NCI-H1092 (cell line): ENCODE data around the gene TPT1.

Experiments used
- DNase-seq: peaks from one replicate; lab custom pipeline; 2025; lab: John Stamatoyannopoulos, UW

TPT1 gene

DNA sequence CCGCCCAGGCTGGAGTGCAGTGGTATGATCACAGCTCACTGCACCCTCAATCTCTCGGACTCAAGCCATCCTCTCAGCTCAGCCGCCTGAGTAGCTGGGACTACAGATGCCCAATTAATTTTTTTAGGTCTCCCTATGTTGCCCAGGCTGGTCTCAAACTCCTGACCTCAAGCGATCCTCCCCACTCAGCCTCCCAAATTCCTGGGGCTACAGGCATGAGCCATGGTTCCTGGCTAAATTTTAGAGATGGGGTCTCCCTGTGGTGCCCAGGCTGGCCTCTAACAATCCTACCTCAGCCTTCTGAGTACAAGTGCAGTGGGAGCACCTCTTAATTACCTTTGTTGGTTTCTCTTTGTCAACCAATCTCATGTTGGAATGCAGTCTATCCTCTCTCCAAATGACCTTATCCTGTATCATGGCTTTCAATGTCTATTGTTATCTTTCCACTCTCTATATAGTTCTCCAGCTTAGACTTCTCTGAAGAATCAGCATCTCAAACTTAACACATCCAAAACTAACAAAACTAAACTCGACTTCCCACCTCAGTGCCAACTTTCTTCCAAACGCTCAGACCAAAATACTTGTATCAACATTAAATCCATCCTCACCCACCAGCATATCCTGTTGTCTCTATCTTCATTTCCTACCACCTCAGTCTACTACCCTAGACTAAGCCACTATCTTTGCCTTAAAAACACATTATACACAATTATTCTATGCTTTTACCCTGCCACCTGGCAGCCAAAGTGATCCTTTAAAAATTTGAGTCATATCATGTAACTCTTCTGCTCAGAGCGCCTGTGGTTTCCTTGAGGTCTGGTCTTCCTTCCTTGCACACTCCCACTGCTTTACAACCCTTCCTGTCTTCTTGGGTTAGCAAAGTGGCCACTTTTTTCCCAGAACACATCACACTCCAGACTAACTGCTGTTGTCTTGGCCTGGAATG, 6.7 kb downstream of the TPT1 start:
- DNase-seq, result no peak

DNA sequence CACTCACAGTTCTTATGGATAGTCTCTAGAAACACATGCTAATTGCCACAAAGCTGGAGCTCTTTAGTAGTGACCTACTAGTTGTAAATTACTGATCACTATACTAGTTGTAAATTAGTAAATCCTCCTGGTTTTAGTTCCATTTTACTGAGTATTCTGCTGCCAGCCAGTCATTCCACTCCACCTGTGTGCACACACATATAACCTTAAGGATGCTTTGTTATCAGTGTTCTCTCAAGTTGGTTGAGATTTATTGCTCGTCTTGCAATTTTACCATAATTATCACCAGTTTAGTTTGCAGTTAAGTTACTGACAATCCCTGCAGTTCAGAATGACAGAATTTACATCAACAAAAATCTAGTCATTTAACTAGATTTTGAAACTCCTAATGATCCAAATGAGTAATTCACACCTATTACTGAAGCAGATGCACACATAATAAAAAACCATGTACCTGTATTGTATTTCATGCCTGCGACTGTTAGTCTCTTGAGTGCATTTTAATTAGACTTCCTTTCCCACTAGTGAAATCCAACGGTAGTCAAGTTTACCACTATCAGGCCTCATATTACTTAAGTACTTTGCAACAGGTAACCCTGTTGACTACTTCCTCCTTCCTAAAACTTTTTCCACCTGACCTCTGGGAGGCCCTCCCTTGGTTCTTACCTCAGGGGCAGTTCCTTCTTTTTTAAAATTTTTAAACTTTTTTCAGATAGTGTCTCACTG, 7.6 kb downstream of the TPT1 start:
- DNase-seq, result no peak

DNA sequence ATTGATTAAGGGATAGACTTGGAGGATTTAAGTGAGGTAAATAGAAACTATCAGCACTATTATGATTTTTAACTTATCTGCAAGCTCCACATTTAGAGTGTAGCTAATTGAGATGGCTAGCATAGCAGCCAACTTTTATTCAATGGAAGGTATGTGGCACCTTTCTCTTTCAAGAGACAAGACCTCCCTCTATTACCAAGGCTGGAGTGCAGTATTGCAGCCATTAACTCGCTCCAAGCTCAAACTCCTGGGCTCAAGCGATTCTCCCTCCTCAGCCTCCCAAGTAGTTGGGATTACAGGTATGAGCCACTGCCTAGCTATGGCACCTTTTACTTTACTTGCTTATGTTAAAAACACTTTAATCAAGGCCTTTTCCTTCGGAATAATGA, 8.2 kb downstream of the TPT1 start:
- no peak for DNase-seq

DNA sequence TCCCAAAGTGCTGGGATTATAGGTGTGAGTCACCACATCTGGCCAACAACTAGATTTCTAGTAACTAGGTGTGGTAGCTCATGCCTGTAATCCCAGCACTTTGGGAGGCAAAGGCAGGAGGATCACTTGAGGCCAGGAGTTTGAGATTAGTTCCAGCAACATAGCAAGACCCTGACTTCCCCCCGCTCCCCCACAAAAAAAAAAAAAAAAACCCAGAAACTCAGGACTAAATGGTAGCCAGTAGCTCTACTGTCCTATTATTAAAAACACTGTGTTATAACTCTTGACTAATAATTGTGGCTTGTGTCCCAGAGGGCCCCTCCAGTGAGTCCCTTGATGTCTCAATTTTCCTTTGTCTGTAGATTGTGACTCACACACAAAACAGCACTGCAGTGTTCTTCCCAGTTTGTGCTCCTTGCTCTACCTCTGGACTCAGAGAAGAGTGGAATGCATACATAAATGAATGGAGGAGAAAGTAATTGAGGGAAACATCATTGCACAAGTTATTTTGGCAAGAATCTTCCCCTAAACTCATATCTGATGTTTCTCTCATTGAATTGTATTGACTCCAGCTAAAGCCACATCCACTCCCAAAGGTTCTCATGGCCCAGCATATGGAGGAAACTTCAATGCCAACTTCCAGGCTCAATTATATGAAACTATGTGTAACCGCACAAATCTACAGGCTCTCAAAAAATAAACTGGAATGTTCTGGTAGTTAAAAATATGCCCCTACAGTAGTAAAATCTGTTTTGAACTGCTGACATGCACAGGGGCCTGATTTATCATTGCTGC, 8.8 kb downstream of the TPT1 start:
- no peak for DNase-seq

DNA sequence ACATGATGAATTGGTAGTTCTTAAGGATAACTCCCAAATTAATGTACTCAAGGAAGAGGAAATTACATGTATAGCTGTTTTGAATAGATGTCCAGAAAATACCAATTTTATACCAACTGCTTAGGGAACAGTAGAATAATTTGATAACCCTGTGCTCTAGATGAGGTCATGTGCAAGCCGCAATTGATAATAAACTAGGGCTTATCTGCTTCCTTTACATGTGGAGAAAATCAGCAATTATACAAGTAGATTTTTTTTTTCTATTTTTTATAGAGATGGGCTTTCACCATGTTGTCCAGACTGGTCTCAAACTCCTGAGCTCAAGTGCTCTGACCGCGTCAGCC, 9.3 kb downstream of the TPT1 start:
- no peak for DNase-seq

DNA sequence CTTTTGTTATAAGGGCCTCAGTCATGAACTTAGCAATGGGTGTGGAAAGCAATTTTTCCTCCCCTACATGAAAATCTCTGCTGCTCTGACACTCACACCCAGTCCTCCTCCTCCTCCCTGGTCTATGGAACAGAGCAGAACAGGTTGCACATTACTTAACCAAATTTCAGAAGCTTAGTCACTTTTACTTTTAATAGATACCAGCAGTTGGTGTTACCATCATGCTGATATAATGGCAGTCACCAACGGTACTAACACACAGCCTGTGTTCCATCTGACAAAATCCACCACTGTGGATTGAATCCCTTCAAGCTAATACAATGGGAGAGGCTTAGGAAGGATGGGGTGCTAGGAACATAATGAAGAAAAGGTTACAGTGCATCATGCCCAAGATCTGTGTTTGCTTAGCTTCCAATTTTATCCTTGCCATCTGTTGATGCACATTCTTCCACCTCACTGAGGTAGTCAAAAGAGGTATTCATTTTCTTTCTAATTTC, 9.8 kb downstream of the TPT1 start:
- DNase-seq, result no peak

DNA sequence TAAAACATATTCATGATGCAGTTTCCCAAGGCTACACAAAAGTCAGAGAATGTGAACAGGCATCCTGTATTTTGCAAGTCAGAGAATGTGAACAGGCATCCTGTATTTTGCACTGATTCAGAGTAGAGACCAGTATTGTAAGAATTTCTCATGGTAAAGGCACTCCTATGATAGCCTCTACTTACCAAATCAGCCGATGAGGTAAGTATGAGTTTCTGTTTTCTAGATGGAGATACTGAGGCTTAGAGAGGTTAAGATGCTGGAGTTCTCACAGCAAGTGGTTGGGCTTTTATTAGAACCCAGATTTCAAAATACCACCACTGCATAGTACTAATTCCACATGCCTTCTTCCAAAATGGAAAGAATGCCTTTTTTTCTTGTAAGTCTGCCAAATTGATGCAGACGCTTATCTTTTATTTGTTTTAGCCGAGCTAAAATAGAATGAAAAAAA, 12.3 kb downstream of the TPT1 start:
- no peak for DNase-seq

DNA sequence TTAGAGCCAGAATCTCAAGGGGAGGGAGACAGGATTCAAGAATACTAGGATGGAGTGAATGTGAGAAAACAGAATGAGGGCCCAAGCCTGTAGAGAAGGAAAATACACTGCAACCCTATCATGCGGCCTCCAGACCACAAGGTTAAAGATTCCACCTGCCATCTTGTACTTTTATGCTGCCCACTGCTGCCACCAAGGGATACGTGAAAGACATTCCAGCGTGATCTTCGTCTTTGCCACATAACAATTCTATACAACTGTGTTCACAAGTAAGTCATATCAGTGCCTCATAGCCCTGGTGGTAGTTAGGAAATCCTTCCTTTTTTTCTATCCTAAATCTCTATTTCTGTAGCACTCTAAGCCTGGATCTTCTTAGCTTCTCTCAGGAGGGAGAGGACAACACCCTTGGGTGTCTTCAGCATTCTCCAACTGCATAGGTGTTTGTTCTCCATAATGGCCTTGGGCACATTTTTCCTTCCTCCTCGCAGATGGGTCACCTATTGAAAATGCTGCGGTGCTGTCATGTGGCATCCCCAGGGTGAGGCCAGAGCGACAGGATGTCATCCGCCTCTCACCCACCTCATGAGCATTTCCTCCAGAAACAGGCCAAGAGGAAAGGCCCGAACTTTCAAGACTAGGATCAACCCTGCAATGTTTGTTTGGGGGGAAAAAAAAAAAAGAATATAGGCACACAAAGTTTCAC, 13.6 kb downstream of the TPT1 start:
- no peak for DNase-seq

DNA sequence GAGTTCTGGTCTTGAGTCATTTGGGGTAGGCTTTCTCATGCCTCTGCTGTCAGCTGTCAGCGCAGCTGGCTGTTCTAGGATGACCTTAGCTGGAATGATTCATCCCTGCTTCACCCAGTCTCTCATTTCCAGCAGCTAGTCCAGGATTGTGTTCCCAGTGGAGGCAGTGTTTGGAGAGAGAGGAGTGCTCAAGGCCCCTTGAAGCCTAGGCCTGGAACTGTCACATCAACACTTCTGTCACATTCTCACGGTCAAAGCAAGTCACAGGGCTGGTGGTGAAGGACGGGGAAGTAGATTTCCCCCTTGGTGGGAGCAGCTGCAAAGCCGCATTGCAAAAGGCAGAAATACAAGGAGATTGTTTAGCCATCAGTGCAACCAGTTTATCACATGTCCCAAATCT, 15.2 kb downstream of the TPT1 start:
- no peak for DNase-seq

DNA sequence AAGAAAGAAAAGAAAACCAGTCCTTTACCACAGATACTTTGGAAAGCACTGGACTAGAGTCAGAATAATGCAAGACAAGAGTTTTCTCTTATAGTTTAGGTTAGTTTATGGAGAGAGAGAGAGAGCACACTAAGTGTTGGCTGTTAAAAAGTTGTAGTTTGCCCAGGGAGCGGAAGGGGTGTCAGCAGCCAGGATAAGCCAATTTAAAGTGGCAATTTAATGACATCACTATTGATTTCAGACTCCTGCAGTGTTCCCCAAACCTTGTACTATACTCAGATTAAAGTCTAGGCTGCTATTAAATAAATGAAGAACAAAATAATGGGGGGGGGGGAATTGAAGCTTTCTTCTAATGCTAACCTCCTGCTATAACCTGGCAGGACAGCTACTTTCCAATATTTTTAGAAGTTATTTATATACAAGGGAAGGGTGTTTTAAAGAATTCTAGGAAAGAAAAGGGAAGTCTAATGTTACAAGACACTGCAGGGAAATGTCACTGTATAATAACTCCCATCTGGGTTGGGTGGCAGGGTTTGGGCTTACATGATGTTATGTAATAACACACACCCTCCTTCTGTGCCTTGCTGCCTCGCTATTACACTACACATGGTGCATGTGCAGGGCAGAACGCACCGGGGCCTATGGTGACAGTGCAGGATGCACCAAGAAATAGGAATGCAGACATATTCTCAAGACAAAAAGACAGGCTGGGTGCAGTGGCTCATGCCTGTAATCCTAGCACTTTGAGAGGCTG, 19.9 kb downstream of the TPT1 start:
- DNase-seq, result no peak

DNA sequence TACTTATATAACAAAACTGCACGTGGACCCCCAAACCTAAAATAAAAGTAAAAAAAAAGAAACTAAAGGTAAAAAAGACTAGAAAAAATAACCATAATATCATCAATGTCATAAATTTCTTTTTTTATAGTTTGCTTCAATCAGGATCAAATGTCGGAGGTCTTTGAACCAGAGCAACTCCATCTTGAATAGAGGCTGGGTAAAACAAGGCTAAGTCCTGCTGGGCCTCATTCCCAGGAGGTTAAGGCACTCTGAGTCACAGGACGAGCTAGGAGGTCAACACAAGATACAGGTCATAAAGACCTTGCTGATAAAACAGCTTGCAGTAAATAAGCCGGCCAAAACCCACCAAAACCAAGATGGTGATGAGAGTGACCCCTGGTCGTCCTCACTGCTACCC, 24.0 kb downstream of the TPT1 start:
- DNase-seq, result no peak

DNA sequence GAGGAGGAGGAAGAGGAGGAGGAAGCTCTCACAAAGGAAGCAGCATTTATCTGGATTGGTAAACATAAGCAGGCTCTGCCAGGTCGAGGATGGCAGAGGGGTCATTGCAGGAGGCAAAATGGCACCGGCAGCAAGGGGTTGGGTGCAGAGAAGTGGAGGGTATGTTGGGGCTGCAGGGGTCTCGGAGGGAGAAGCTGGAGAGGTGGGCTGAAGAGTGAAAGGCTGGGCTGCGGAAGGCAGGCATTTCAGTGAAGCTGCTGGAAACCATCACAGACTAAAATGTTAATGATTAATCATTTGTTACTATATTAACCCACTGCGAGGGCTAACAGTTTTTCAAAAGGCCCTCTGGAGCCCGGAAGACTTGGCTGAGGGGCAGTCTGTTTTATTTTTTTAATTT, 24.6 kb downstream of the TPT1 start:
- no peak for DNase-seq

DNA sequence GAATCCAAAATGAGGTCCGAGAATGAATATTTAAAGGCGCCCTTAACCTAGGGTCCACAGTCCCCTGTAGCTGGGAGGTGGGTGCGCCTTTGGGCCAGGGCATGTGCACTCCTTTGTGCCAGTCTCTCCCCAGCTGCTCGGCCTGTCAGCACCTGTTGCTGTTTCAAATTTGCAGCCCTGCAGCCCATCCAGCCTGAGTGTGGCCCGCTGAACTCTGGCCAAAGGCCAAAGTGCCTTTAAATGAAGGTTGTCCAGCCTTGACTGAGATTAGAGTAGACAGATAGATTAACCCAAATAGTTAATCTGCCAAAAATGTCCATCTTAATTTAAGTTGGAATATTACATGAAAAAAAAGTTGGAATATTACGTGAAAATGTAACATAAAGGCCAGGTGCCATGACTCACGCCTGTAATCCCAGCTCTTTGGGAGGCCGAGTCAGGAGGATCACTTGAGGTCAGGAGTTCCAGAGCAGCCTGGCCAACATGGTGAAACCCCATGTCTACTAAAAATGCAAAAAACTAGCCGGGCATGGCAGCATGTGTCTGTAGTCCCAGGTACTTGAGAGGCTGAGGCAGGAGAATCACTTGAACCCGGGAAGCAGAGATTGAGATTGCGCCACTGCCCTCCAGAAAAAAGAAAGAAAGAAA, 25.3 kb downstream of the TPT1 start:
- DNase-seq, result no peak

DNA sequence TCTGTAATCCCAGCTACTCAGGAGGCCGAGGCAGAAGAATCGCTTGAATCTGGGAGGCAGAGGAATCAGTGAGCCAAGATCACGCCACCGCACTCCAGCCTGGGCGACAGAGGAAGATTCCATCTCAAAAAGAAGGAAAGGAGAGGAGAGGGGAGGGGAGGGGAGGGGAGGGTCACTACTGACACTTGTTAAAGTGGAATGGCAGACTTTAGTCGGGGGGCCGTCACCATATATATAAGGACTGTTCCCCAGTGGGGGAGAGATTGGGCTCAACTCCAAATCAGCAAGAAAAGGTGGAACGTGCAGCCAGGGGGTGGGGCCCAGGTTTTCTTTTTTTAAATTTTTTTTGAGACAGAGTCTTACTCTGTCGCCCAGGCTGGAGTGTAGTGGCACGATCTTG, 26.2 kb downstream of the TPT1 start:
- DNase-seq, result no peak

DNA sequence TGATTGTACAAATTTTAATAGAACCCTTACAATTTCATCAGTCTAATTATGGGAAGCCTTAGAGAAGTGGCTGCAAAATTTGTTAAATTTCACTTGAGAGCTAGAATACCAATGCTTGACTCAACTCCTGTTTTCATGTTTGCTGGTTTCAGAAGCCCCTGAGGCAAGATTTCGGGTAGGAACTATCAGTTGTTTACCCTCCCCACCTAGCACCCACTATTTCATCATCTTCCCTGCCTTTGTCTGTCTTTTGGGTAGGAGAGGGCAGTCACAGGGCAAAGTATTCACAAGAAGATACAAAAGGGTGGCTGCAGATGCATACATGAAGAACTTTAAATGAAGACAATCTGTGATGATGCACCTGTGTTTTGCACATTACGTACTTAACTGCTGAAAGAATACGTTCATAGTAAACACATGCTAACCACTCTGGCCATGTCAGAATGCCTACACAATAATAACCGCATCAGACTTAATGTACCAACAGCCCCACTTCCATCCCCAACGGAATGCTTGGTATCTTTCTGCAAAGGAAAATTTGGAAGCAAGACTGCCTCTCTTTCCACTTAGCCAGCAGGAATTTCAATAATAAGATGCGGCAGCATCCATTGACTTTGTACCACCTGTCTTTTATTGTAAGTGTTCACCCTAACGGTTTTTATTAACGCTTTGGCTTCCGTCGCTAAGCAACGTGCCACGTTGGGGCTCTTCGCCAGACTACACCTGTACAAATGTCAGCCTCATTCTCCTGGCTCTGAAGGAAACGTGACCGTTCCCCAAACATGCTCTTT, 30.4 kb downstream of the TPT1 start:
- DNase-seq, result no peak

DNA sequence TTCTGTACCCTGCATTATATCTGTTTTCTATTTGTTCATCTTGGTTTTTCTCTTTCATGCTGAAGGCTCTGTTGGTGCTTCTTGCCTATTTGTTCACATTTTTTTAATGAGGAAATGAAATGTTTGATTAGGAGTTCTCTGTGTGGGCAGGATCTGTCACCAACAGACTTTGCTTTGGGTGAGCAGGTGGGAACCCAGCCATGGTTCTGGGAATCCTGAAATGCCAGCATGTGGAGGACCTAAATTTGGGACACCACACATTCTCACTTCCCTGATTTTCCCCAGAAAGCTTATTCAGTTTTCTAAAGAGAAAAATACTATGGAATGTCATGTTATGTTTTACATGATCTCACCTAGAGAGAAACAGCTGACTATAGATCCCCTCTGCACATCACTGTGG, 34.0 kb downstream of the TPT1 start:
- DNase-seq, result no peak

DNA sequence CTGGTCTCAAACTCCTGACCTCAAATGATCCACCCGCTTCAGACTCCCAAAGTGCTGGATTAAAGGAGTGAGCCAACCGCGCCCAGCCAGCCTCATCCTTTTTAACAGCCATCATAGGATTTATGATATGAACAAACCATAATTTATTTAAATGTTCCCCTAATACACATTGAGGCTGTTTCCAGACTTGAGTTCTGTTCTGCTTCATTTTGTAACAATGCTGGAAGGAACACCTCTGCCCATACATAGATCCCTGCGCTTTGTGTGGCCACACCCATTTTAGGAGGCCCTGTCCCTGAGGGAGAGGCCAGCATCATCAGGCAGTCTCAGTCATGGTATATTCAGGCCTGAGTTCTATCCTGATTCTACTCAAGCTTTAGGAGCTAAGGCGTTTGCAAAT, 35.9 kb downstream of the TPT1 start:
- DNase-seq, result no peak

DNA sequence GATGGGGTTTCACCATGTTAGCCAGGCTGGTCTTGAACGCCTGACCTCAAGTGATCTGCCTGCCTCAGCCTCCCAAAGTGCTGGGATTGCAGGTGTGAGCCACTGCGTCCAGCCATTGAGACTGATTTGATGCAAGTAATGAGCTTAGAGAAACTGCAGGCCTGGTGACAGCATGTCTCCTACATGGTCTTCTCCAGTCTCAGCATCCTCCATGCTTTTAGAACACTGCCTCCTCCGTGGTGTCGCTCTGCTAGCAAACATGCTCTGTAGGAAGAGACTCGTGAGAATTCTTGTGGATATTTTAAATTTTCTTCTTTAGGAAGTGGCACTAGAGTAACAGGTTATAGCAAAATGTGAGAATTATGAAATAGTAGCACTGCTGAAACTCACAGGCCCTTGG, 37.1 kb downstream of the TPT1 start:
- DNase-seq, result no peak

DNA sequence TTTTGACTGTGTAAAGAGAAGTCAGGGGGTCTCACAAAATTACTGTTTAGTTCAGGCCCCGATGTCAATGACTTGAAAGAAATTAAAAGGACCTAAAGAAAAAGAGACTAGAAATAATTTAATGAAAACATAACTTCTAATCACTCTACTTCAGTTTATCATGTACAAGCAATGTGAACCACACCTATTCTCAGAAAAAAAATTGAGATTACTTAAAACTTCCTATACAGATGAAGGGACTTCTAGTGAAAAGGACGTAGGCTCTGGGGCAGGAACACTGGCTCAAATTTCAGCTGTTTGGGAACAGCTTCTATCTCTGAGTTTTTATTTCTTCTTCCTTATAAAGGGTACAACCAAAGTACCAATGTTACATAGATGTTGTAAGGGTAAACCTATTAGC, 38.0 kb downstream of the TPT1 start:
- DNase-seq, result no peak

DNA sequence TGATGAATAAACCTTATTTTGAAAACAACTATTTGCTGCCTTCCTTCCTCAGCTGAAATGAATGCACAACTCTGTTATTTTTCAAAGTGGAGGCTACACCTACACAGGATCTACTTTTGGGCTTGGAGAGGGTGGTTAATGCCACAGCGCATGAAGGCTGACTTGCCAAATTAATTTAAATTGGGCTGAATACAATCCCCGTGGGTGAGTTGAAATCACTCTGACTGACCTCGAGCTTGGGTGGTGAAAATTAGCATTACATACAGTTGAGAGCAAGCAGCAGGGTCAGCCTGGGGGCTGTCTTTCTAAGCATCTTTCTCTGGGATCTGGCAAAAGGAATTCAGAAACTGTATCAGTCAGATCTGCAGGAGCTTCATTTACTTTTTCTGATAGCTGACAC, 38.5 kb downstream of the TPT1 start:
- DNase-seq, result no peak
